HepG2 (cell line): ENCODE data around the gene SLC16A2. TPM values are rescaled to one million over a fixed set of nuclear protein-coding genes. Genes with fewer than 3 reads are reported as not detected.
"Not testable (repeated sequence)": the region's sequence is repeated elsewhere in the genome, so short reads cannot be mapped to it uniquely, and the experiment has no call there.

Source experiments
- ATAC-seq: fragments of 200-7000 bp; cut with Tn5 transposase; 3 replicates; pipeline ENCODE4 v1.9.1; 2020; ENCODE audit warnings: mild to moderate bottlenecking, moderate library complexity
- BruUV-seq: library from RNA; stranded (reverse); fragments of 400-500 nt; replicated peaks from 2 replicates; lab custom pipeline; 2021; lab: Mats Ljungman, UMichigan
- CTCF ChIA-PET: fragments of 300-600 bp; formaldehyde crosslinking; extraction: SDS; loops from one replicate; lab custom pipeline; 2021; ENCODE audit warnings: low total read pairs, inconsistent platforms, low intra/inter-chr PET ratio; lab: Yijun Ruan, JAX
- POLR2A ChIA-PET: fragments of 350-600 bp; sonication (Branson Sonifier 250); formaldehyde crosslinking; loops from one replicate; lab custom pipeline; 2020; ENCODE audit warnings: antibody characterized with exemption, inconsistent platforms; lab: Yijun Ruan, JAX
- DNase-seq: peaks from one replicate; pipeline ENCODE4 v3.0.0-alpha.2; 2015; ENCODE audit warnings: low spot score
- FAIRE-seq: peaks from 3 replicates; lab custom pipeline; 2011; peaks lifted over from hg19 to GRCh38; lab: Jason Lieb, UNC
- H2AFZ ChIP-seq: one replicate; pipeline ENCODE4 v1.6.1; 2011; ENCODE audit warnings: low read length, inconsistent platforms
- H3K27ac ChIP-seq: fragments of 300-600 bp; 3 replicates; pipeline ENCODE4 v1.8.0; 2011; ENCODE audit warnings: mixed run types, mild to moderate bottlenecking, mixed read lengths, low read length, inconsistent platforms; ENCODE audit not compliant: insufficient read depth; ENCODE audit errors: extremely low read length
- H3K27me3 ChIP-seq, 2 experiments: fragments of 200-600 bp in 1 of 2; 2 replicates in 1 of 2; 3 replicates in 1 of 2; pipeline versions ENCODE4 v1.6.0 to v1.8.0; 2011; ENCODE audit warnings: low read length in 2 of 2, mild to moderate bottlenecking in 2 of 2, moderate library complexity in 2 of 2, inconsistent platforms in 1 of 2; ENCODE audit not compliant: insufficient read depth in 2 of 2, control insufficient read depth in 1 of 2
- H3K36me3 ChIP-seq, 2 experiments: fragments of 200-600 bp in 1 of 2; replicated peaks in 1 of 2; 2 replicates in 1 of 2; 3 replicates in 1 of 2; pipeline versions ENCODE4 v1.5.1 to v1.8.0; 2011; ENCODE audit warnings: low read length in 2 of 2, inconsistent platforms in 1 of 2; ENCODE audit not compliant: insufficient read depth in 2 of 2, control insufficient read depth in 1 of 2
- H3K4me1 ChIP-seq: 2 replicates; pipeline ENCODE4 v1.5.1; 2012; ENCODE audit warnings: low read length, inconsistent platforms; ENCODE audit not compliant: insufficient read depth
- H3K4me2 ChIP-seq: 2 replicates; pipeline ENCODE4 v1.6.0; 2011; ENCODE audit warnings: low read depth, low read length, inconsistent platforms
- H3K4me3 ChIP-seq, 3 experiments: fragments of 200-600 bp in 1 of 3; sonication (generic), shearing (Covaris generic) in 1 of 3; replicated peaks in 1 of 3; 2 replicates each; pipeline ENCODE4 v1.5.1; 2011 to 2016; ENCODE audit warnings: low read length in 3 of 3, inconsistent platforms in 2 of 3, low read depth in 2 of 3, mild to moderate bottlenecking in 2 of 3, control low read depth in 1 of 3, mixed read lengths in 1 of 3; ENCODE audit not compliant: insufficient read depth in 1 of 3
- H3K79me2 ChIP-seq: one replicate; pipeline ENCODE4 v1.6.1; 2011; ENCODE audit warnings: low read length, inconsistent platforms; ENCODE audit not compliant: insufficient read depth
- H3K9ac ChIP-seq: 2 replicates; pipeline ENCODE4 v1.6.0; 2011; ENCODE audit warnings: mild to moderate bottlenecking, low read depth, low read length, inconsistent platforms; ENCODE audit not compliant: insufficient read depth
- H3K9me3 ChIP-seq: 2 replicates; pipeline ENCODE4 v1.5.1; 2012; ENCODE audit warnings: mild to moderate bottlenecking, low read length
- H4K20me1 ChIP-seq: 2 replicates; pipeline ENCODE4 v1.6.0; 2011; ENCODE audit warnings: inconsistent platforms, mild to moderate bottlenecking, low read length, moderate library complexity; ENCODE audit not compliant: insufficient read depth
- CBFB ChIP-seq: sonication (generic); formaldehyde crosslinking; IDR thresholded peaks from 2 replicates; pipeline ENCODE4 v1.4.0; 2020; ENCODE audit warnings: missing genetic modification reagents
- KMT2A ChIP-seq: sonication (generic); formaldehyde crosslinking; IDR thresholded peaks from 2 replicates; pipeline ENCODE4 v1.4.0; 2020; ENCODE audit warnings: missing genetic modification reagents
- MTA1 ChIP-seq: sonication (generic); formaldehyde crosslinking; IDR thresholded peaks from 2 replicates; pipeline ENCODE4 v1.4.0; 2020; ENCODE audit warnings: missing genetic modification reagents, mild to moderate bottlenecking, borderline replicate concordance
- WGBS: methylation state at CpG from one replicate; pipeline ENCODE4 v1.1.6; 2017; ENCODE audit warnings: low lambda C conversion rate; 5-methylcytosine and 5-hydroxymethylcytosine counted together
- in situ Hi-C: cut with HindIII; loops from 2 replicates; pipeline ENCODE4 v1.10.0; 2017; ENCODE audit warnings: low pct_unique_long_range_greater_than_20kb; ENCODE audit not compliant: extremely low pct_ligation_motif_present
- intact Hi-C: fragments of 100-400 bp; cut with micrococcal nuclease; formaldehyde crosslinking; loops from one replicate; pipeline ENCODE4 v1.10.0; 2022; ENCODE audit not compliant: unreplicated experiment
- polyA plus RNA-seq, 8 experiments: library from polyadenylated mRNA; depleted of rRNA in 3 of 8; stranded (reverse) in 7 of 8; unstranded in 1 of 8; fragments of >200 nt; fragmentation: Illumina TruSeq in 4 of 8; extraction: Trizol in 4 of 8; gene quantifications; 2 replicates each; pipeline versions ENCODE4 v1.2.1 to v1.2.3, GENCODE V29; 2011 to 2016; ENCODE audit warnings: low read depth in 4 of 8, missing spikeins in 1 of 8, mixed read lengths in 1 of 8; ENCODE audit not compliant: insufficient read depth in 1 of 8
- total RNA-seq, 5 experiments: library from RNA; depleted of rRNA; stranded (reverse); fragments of >200 nt; fragmentation: Illumina TruSeq; extraction: Trizol; gene quantifications; 2 replicates each; pipeline ENCODE4 v1.2.3, GENCODE V29; 2016; ENCODE audit warnings: low read depth in 1 of 5

Gene SLC16A2
- total and polyA plus RNA-seq, 2 of the 13 experiments (the other 11 are each of a cell fraction or from before 2014, with no cell fraction given), result 0.07 to 0.08 TPM

GRCh38 chrX:74473116-74473515 lies 51.8 kb downstream of the SLC16A2 start:
- H3K36me3 ChIP-seq, H3K27ac ChIP-seq, H3K4me2 ChIP-seq, ATAC-seq, BruUV-seq, H3K4me3 ChIP-seq, H3K9ac ChIP-seq, DNase-seq, FAIRE-seq, H3K27me3 ChIP-seq, POLR2A ChIA-PET, H3K9me3 ChIP-seq, H4K20me1 ChIP-seq, H3K79me2 ChIP-seq, intact Hi-C loops, H3K4me1 ChIP-seq, CTCF ChIA-PET, H2AFZ ChIP-seq, in situ Hi-C loops: not testable (repeated sequence)
- no CpG with 5 or more reads among the region's 2 CpGs for WGBS

- DNase-seq (no peak), FAIRE-seq (no peak)
- H3K4me1 ChIP-seq, result no peaks in the 10 kb centered on the region
- H3K4me3 ChIP-seq, result no peak overlapping the region
- H3K27ac ChIP-seq, result no peak overlapping the region
- H2AFZ ChIP-seq, result no peak overlapping the region
- no peaks in the 10 kb centered on the region for H3K27me3 ChIP-seq
- H3K4me2 ChIP-seq, result no peak overlapping the region
- CTCF ChIA-PET, result no interaction called here
- H3K9ac ChIP-seq, result no peak overlapping the region
- no peaks in the 10 kb centered on the region for H3K9me3 ChIP-seq
- H4K20me1 ChIP-seq, result no peaks in the 10 kb centered on the region
- TF ChIP-seq MTA1 (CRISPR knock-in tag), result no peak
- TF ChIP-seq KMT2A, result no peak
- TF ChIP-seq CBFB (CRISPR knock-in tag), result no peak
- TF ChIP-seq, all 625 proteins: peak for 0
- no peaks in the 10 kb centered on the region for H3K36me3 ChIP-seq
- intact Hi-C loops, result loop anchor here (5.0 kb wide), 1 partner anchor 1112 kb away; no protein-coding TSS in a partner anchor
- BruUV-seq, result no TSS peak
- H3K79me2 ChIP-seq, result no peaks in the 10 kb centered on the region
- no peak for ATAC-seq
- POLR2A ChIA-PET, result no interaction called here
- 40% methylated on average over 1 of the region's 1 CpG for WGBS
- in situ Hi-C loops, result no loop called here
Observed at GRCh38 chrX:74490247-74490646, 69.0 kb downstream of the SLC16A2 start.
